ENCODE measurements around the gene C4A.
"Not testable (repeated sequence)": the region's sequence is repeated elsewhere in the genome, so short reads cannot be mapped to it uniquely, and the experiment has no call there.

DNA sequence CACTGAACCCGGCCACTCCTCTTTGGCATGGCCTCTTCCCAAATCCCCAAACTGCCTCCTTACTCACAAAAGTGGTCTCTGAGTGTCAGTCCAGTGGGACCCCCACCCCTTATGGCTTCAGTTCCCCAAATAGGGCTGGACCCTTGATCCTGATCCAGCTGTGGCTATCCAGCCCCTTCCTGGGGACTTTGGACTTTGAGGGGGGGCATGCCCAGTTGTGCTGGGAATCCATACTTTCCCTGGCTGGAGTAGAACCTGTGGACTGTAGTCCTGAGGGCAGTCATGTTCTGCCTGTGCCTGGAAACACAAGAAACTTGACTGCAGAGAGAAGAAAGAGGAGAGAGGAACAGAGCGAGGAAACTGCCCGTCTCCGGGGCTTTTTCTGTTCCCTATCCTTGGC is 22.5 kb downstream of the C4A start:
- not testable (repeated sequence) for TF ChIP-seq POLR2A (IDR thresholded peaks at IDR 0.05; ENCODE audit: low read length); GATA1 (IDR thresholded peaks at IDR 0.05; ENCODE audit: low read depth, low read length)

All from erythroblast (primary cell).